Renal cortex interstitium (tissue), 11 donors: ENCODE results near the gene SFXN5. TPM values are rescaled to one million over a fixed set of nuclear protein-coding genes. Genes with fewer than 3 reads are reported as not detected.

Experiments
- DNase-seq, 11 donors: peaks; one replicate each; pipeline ENCODE4 v3.0.0-alpha.2; 2013; ENCODE audit warnings: low read depth in 9 of 11, low spot score in 4 of 11; ENCODE audit errors: extremely low read depth in 1 of 11
- polyA plus RNA-seq, 3 donors: library from polyadenylated mRNA; unstranded; fragments of 120-200 nt; gene quantifications; one replicate each; pipeline ENCODE4 v1.2.1, GENCODE V29; 2013; ENCODE audit not compliant: insufficient read length in 3 of 3

The SFXN5 gene
- polyA plus RNA-seq, 3 donors = 23.4 to 27.6 (median 24.7) TPM

DNA sequence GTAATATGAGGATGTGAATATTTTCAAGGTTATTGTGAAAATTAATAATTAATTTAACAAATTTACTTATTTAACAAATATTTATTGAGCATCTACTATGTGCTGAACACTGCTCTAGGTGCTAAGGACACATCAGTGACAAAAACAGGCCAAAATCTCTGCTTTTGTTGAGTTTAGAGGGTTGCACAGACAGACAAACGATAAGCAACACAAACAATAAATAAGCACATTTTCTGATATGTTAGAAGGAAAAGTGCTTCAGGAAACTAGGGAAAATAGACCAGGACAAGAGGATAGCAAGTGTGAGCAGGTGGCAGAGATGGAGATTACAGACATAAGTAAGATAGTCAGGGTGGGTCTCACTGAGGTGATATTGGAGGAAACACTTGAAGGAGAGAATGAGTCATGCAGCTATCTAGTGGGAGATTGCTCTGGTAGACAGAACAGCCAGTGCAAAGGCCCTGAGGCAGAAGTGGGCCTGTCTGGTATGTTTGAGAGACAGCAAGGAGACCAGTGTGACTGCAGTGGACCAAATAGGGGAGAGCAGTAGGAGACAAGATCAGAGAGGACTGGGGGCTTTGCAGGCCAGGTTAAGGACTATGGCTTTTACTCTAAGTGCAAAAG is 38.3 kb downstream of the SFXN5 start:
- DNase-seq = no peak

DNA sequence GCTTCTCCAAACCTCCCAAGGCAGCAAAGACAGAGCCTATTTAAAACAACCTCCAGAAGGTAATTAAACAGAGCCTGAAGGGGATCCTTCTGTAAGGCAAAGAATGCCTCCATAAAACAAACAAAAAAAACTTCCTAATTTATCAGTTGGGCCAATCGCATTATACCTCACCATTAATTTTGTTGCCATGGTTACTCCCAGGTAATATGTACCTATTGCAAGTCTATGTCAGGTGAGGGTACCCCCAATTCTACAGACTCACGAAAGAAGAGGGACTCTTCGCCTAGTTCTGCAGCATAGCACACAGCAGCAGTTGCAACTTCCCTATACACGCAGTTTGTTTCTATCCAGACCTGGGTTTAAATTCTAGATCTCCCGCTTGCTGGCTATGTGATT is 38.8 kb downstream of the SFXN5 start:
- DNase-seq = no peak

DNA sequence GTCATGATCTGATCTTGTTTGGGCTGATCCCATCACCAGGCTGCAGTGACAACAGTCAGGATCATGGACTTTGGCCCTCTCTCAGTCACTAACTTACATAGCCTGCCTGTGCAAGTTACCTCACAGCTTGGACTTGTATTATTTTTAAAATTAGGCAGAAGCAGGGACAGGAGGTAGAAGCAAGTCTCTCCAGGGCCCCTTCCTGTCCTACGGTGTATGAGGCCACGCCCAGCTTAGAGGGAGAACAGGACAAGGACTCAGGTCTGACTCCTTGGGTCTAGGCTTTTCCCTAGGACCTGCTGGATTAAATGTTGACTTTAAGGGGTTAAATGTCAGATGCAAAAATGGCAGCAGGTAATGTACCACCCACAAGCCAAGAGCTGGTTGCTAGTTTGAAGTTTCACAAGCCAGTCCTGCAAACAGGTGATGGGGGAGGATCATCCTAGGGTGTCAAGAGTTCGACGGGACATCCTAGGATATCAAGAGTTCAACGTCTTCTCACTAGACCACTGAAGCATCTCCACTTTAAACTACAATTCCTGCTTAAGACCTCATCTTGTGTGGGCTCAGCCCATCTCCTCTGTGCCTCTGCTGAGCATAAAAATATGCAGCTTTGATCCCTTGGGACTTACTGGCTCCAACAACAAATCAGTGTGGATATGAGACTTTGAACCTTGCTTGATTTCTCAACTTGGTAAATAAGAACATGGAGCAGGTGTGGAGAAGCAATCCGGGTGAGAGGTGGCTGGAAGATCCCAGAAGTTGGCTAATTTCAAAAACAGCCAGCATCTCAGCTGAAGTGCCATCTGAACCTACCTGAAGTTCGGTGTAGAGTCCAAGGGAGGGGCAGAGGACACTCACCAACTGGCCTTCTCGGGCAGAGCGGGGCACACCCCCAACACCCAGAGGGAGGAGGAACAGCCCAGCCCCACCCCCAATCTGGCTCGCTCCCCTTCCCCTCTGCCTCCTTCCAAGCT is 39.5 kb downstream of the SFXN5 start:
- DNase-seq = no peak

DNA sequence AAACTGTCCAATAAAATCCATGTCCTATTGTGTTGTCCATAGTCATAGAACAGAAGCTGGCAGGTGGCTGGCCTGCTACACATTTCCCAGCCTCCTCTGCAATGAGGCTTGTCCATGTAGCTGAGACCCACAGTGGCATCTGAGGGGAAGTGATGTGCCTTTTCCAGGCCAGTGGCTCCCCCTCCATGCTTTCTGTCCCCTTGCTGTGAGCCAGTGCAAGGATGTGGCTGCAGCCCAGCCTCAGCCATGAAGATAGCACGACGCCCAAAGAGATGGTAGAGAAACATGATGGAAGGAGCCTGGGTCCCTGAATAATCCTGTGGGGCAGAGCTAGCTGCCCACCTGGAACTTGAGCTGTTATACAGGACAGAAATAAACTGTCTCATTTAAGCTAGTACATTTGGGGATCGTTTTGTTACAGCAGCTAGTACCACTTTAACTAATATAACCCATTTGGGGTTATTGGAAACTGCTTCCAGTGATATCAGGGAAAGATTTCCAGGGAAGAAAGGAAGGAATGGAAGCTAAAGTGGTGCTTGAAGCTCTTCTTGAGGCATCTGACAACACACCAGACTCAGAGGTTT is 40.3 kb downstream of the SFXN5 start:
- DNase-seq = no peak

DNA sequence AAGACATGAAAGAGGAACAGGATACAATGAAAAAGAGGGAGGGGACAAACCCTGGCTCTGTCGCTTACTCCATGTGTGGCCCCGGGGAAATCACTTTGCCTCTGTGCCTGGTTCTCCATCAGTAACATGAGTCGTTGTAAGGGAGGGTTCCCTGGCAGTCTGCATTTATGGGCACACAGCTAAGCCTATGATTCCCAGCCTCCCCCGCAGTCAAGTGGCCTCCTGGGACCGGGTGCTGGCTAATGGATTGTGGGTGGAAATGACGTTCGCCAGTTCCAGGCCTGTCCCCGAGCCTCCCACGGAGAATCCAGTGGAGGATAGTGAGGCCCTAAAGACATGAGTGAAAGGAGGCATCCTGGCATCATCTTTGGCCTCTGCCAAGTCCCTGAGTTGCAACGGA is 42.7 kb downstream of the SFXN5 start:
- DNase-seq = no peak

DNA sequence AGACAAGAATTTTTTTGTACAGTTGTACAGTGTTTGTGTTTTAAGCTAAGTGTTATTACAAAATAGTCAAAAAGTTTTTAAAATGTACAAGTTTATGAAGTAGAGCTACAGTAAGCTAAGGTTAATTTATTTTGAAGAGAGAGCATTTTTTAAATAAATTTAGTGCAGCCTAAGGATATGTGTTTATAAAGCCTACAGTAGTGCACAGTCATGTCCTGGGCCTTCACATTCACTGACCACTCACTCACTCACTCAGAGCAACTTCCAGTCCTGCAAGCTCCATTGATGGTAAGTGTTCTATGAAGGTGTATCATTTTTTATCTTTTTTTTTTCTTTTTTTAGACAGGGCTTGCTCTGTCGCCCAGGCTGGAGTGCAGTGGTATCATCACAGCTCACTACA is 44.2 kb downstream of the SFXN5 start:
- DNase-seq = no peak

DNA sequence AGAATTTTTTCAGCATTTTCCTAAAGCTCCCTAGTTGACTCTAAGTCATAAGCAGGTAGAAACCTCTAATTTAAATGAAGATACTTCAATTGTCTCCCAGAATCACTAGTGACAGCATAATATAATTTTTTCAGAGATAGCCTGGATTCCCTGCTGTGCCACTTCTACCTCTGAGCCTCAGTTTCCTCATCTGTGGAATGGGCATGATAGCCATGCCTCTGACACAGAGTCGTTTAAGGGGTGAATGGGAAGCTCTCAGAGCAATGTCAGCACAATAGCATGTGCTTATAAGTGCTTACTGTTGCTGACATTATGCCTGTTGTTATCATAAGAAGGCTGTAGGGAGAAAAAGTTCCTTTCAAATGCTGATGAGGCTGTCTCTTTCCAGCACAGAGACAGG is 48.0 kb downstream of the SFXN5 start:
- no peak for DNase-seq

DNA sequence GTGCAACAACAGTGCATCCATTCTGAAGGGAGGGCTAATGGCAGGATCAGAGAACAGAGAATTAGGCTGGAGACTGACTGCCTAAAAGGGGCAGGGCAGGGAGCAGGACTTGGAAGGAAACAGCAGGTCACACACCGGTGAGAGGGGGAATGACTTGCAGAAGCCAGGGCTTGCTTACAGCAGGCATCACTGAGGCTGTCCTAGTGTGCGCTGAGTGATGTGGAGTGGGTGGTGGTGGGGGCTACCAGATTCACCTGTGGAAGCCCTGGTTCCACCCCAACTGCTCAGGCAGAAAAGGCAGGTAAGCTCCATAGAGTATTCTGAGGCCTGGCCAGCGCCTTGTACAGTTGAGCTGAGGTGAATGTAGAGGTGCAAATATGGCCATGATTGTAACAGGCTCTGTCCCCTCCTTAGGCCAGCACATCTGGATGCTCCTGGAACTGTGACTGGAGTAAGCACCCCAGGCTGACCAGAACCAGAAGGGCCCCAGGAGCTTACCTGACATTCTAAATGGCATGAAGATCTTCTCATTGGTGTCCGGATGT is 49.4 kb downstream of the SFXN5 start:
- no peak for DNase-seq

DNA sequence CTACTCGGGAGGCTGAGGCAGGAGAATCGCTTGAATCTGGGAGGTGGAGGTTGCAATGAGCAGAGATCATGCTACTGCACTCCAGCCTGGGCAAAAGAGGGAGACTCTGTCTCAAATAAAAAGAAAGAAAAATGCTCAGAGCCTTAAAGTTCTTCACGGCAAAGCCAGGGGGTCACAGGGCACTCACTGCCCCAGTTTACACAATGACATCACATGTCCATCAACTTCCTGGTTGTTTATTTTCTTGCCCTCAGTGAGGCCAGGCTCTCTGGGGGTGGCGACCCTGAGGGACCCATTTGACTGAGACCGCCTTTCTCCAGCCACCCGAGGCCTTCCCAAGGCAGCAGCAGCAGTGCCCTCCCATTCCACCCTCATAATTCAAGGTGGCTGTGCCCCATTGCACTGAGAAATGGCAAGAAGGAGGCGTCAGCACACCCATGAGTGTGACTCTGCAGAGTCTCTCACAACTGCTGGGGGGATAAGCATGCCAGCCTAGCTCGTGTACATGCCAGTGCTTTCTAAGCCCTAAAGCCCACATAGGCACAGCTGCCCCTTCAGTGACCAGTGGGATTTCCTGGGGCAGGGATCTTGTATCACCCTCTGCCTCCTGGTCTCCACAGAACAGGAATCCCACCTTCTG is 50.0 kb downstream of the SFXN5 start:
- peak in 2 of 11 donors; percentile 23 to 28 for DNase-seq

DNA sequence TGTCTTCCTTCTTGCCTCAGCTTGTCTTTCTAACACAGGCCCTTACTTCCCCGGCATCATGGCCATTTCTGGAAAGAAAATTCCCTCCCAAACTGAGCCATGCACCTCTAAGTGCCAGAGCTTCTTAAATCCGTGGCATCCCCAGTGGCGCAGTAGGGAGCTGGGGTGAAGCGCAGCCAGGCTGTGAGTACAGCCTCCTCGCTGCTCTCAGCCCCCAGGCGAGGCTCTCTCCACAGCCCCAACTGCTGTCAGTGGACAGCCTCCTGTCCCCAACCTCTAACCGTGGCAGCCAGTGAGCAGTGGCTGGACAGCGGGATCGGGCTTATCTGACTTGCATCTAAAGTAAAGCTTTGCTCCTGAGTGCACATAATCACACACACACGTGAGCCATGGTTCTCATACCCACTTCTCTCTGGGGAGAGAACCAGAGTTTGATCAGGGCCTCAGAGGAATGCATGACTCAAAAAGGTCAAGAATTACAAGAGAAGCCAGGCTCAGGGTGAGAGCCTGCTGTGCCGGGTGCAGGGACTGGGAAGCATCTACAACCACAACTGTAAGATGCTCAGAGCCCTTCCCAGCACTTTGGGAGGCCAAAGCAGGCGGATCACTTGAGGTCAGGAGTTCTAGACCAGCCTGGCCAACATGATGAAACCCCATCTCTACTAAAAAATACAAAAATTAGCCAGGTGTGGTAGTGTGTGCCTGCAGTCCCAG is 50.7 kb downstream of the SFXN5 start:
- DNase-seq = no peak

DNA sequence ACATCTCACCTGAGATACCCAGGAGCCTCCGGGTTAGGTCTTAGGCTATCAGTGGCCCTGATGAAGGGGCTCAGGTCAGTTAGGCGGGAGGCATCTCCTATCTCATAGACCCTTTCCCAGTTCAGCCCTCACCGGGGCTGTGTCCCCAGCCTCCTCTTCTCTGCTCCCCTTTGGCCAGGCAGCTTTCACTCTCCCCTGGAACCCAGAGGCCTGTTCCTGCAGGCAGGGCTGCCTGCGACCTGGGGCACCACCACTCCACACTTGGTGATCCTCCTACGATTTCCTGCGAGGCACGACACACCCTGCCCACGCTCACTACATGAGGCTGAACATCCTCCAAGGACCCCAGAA is 51.2 kb downstream of the SFXN5 start:
- DNase-seq = no peak

DNA sequence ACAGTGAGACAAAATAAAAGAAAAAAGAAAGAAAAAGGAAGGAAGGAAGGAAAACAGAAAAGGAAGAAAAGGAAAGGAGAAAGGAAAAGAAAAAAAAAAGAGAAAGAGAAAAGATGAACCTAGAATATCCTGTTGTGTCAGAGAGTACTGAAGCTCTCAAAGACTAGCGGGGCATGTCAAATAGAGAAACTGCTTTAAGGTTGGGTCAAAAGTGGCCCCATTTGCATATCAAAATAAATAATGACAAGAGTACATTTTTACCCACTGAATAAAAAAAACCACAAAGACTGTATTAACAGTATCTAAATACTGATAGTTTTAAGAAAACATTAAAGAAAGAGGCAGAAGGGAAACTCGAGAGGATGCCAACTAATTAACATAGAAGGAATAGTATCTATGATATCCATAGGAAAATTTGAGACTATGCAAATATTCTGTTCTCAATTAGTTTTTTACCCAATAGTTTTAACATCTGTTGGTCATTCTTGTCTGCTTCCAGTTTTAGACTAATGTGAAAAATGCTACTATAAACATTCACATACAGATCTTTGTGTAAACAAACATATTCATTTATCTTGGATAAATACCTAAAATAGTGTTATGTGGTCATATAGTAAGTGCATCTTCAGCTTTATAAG is 53.2 kb downstream of the SFXN5 start:
- DNase-seq = no peak

DNA sequence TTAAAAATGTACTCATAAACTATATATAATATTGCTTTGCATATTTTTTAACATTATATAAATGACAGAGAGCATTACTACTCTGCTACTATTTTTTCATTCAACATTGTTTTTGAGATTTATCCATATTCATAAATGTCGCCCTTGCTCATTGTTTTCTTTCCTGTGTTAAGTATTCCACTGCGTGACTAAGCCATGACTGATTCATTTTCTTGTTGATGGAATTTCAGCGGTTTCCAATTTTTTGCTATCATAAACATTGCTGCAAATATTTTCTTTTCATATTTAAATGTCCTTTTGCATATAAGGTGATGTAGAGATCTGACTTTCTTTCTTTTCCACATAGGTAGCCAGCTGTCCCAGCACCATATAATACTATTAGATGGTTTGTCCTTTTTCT is 57.6 kb downstream of the SFXN5 start:
- DNase-seq = no peak

DNA sequence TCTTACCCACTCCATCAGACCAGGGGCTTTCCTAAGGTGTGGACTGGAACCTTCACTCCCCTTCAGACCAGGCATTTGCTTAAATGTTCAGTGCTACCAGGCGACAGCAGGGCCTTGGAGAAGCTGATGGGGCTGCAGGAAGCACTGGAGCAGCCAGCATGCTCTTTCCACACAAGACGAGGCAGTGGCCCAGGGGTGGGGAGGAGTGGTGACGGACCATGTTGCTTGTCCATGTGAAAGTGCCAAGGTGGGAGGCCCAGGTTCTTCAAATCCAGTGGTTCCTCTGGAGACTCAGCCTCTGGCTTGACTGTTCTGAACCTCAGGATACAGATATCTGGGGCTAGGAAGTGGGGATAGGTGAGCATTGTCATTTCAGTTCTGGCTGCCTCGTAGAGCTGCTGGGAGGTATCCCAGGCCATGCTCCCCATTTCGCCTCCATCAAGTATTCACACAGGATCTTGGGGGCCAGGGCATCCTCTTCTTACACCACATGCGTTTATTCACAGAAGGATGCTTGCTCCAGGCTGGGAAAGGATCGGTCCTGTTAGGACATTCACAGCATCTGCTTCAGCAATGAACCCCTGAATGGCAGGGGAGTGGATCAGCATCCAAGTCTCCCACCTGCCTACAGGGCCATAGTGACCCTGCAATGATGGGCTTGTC is 62.2 kb downstream of the SFXN5 start:
- no peak for DNase-seq

DNA sequence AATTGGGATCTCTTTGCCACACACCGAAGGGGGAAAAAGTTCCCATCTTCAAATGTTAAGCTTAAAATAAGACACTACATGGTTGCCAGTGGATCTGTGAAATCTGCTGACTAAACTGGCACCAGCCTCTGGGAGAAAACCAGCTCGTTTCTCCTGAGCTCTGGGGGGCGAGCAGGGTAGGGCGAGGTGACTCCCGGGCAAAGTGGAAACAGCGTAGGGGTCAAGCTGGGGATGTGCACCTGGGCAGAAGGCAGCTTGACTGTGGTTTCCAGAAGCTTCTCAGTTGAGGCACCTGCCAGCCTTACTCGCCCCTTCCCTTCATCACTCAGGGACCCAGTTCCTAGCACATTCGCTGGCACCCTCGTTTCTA is 62.8 kb downstream of the SFXN5 start:
- no peak for DNase-seq

DNA sequence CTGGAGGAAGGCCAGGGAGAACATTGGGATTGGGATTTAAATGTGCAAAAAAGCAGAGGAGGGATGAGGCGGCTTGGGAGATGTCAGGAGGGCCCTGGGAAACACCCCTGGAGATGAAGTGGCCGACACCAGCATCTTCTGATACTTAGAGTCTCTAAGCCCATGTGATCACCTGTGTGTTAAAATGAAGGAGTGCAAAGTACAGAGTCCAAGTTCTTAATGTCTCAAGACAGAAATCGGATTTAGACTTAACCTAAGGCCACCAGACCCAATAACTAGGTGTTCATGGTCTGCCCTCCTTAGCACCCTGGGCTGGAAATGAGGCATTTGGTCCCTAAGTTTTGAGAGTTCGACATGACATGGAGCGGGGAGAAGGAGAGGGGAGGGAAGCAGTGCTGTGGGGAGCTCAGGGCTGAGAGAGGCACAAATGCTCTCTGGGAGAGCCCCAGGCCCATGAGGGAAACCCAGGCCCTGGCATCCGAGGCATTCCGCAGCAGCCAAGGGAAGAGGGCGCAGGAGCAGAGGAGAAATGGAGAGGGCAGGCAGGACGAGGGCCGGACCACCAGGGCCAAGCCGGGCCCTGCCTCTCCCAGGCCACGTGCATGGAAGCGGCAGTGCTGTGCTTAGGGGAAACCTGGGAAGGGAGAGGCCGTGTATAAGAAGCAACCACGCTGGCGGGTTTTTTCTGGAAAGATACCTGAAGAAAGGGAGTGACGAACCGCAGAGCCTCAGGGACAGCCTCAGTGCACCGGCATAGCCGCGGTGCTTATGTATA is 63.3 kb downstream of the SFXN5 start:
- no peak for DNase-seq

DNA sequence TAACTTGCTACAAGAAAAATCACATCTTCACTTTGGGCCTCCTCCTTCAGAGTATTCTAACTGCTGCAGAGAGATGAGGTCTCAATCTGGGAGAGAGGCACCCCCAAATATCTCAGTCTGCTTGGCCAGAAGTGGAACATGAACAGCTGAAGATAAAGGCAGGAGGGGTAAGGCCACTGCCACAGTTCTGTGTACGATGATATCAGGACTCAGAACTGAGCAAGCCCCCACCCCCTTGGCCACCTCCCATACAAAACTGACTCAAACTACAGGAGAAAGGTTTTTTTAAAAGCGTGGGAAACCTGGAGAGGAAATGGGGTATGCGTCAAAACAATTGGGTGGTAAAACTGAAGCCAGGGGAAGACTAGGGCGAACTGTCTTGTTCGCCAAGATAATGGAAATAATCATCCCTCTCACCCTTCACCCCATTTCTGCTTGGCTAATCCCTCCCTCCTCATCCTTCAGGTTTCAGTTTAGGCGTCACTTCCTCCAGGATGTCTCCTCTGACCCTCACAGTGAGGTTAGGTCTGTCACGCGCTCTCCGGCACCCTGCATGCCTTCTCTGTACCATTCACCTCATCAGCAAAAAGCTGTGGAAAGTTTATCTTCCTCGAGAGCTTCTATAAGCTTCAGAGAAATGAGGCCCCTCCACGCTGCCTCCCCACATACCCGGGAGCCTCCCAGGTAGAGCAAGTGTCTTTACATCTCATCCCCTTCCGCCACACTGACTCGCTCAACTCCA is 64.4 kb downstream of the SFXN5 start:
- no peak for DNase-seq
